B cell (primary cell): Measurements from ENCODE around the gene TSPAN15. TPM values are rescaled to one million over a fixed set of nuclear protein-coding genes. Genes with fewer than 3 reads are reported as not detected.
A peak's percentile ranks its signal among the peaks of the same experiment; 100 is the strongest.

Experiments used
- ATAC-seq: fragments of 200-7000 bp; cut with Tn5 transposase; one replicate; pipeline ENCODE4 v1.10.0; 2021; ENCODE audit warnings: low read depth, mild to moderate bottlenecking, moderate number of reproducible peaks, moderate library complexity
- CTCF ChIA-PET: fragments of 350-600 bp; sonication (Branson Sonifier 250); formaldehyde crosslinking; loops from one replicate; lab custom pipeline; 2021; ENCODE audit warnings: antibody characterized with exemption, inconsistent platforms; lab: Charles Lee
- POLR2A ChIA-PET: fragments of 350-600 bp; sonication (Branson Sonifier 250); formaldehyde crosslinking; loops from one replicate; lab custom pipeline; 2021; ENCODE audit warnings: antibody characterized with exemption; lab: Charles Lee
- DNase-seq: peaks from one replicate; pipeline ENCODE4 v3.0.0; 2013
- H2AFZ ChIP-seq: 2 replicates; pipeline ENCODE4 v1.6.1; 2012; ENCODE audit warnings: mild to moderate bottlenecking, low read depth, low read length; ENCODE audit not compliant: insufficient read depth, poor library complexity, severe bottlenecking
- H3K27ac ChIP-seq, 2 donors: 1 replicate in 1 of 2; 2 replicates in 1 of 2; pipeline ENCODE4 v1.5.1; 2012 to 2013; ENCODE audit warnings: low read length in 2 of 2, mild to moderate bottlenecking in 2 of 2, moderate library complexity in 1 of 2
- H3K27me3 ChIP-seq, 4 experiments: fragments of 200-600 bp in 1 of 4; sonication (generic) in 1 of 4; replicated peaks in 1 of 4; 1 replicate in 2 of 4; 2 replicates in 2 of 4; pipeline versions ENCODE4 v1.6.1 to v1.7.0; 2013 to 2016; ENCODE audit warnings: low read length in 3 of 4, mild to moderate bottlenecking in 2 of 4, mixed read lengths in 1 of 4, moderate library complexity in 1 of 4; ENCODE audit not compliant: insufficient read depth in 4 of 4, control insufficient read depth in 3 of 4; ENCODE audit errors: control extremely low read depth in 1 of 4
- H3K36me3 ChIP-seq, 2 experiments: replicated peaks in 1 of 2; 1 replicate in 1 of 2; 2 replicates in 1 of 2; pipeline versions ENCODE4 v1.6.1 to v1.7.1; 2013; ENCODE audit warnings: low read length in 1 of 2; ENCODE audit not compliant: insufficient read depth in 2 of 2, control insufficient read depth in 1 of 2; ENCODE audit errors: control extremely low read depth in 1 of 2, extremely low read depth in 1 of 2
- H3K4me1 ChIP-seq, 2 donors: fragments of 200-600 bp in 1 of 2; sonication (generic) in 1 of 2; 1 replicate in 1 of 2; 2 replicates in 1 of 2; pipeline versions ENCODE4 v1.5.1 to v1.6.1; 2013 to 2017; ENCODE audit warnings: low read length in 2 of 2; ENCODE audit not compliant: control insufficient read depth in 2 of 2, insufficient read depth in 2 of 2
- H3K4me2 ChIP-seq: replicated peaks from 2 replicates; pipeline ENCODE3; 2012; ENCODE audit warnings: mild to moderate bottlenecking, low read depth, low read length; ENCODE audit not compliant: poor library complexity, severe bottlenecking
- H3K4me3 ChIP-seq, 5 experiments: fragments of 200-600 bp in 1 of 5; sonication (generic) in 1 of 5; 1 replicate in 3 of 5; 2 replicates in 2 of 5; pipeline versions ENCODE4 v1.5.1 to v1.7.0; 2011 to 2016; ENCODE audit warnings: low read length in 4 of 5, mild to moderate bottlenecking in 4 of 5, low read depth in 2 of 5, control low read depth in 1 of 5, moderate library complexity in 1 of 5; ENCODE audit not compliant: insufficient read depth in 1 of 5; ENCODE audit errors: control extremely low read depth in 1 of 5, extremely low read depth in 1 of 5
- H3K79me2 ChIP-seq: fragments of 200-600 bp; sonication (generic); one replicate; pipeline ENCODE4 v1.6.0; 2016; ENCODE audit warnings: low read length; ENCODE audit not compliant: control insufficient read depth, insufficient read depth
- H3K9ac ChIP-seq: fragments of 200-600 bp; sonication (generic); 2 replicates; pipeline ENCODE4 v1.6.1; 2017; ENCODE audit warnings: mild to moderate bottlenecking, low read length, moderate library complexity
- H3K9me3 ChIP-seq, 3 donors: one replicate each; pipeline versions ENCODE4 v1.6.1 to v1.7.1; 2013; ENCODE audit warnings: low read length in 2 of 3; ENCODE audit not compliant: control insufficient read depth in 2 of 3, insufficient read depth in 1 of 3; ENCODE audit errors: control extremely low read depth in 1 of 3
- H4K20me1 ChIP-seq: 2 replicates; pipeline ENCODE4 v1.6.0; 2012; ENCODE audit warnings: mild to moderate bottlenecking, low read length; ENCODE audit not compliant: insufficient read depth, control insufficient read depth, poor library complexity, severe bottlenecking
- H3K27ac Mint-ChIP-seq: one replicate; pipeline ENCODE4 v1.8.0; 2021; ENCODE audit warnings: mixed read lengths
- H3K27me3 Mint-ChIP-seq: one replicate; pipeline ENCODE4 v1.8.0; 2021; ENCODE audit warnings: mixed read lengths
- H3K4me1 Mint-ChIP-seq: one replicate; pipeline ENCODE4 v1.8.0; 2021; ENCODE audit warnings: mixed read lengths
- H3K4me3 Mint-ChIP-seq: one replicate; pipeline ENCODE4 v1.8.0; 2021; ENCODE audit warnings: mixed read lengths
- H3K9me3 Mint-ChIP-seq: one replicate; pipeline ENCODE4 v1.8.0; 2022; ENCODE audit warnings: mixed read lengths; ENCODE audit not compliant: insufficient read depth
- EZH2 ChIP-seq: IDR thresholded peaks from 2 replicates; pipeline ENCODE4 v1.6.1; 2012; ENCODE audit warnings: borderline replicate concordance, low read depth, mild to moderate bottlenecking, moderate library complexity, low read length; ENCODE audit not compliant: insufficient read depth, poor library complexity, severe bottlenecking
- WGBS: methylation state at CpG from one replicate; pipeline ENCODE4 v1.1.5; 2013; ENCODE audit warnings: missing lambda C conversion rate; ENCODE audit not compliant: insufficient coverage; 5-methylcytosine and 5-hydroxymethylcytosine counted together
- intact Hi-C: fragments of 100-400 bp; cut with micrococcal nuclease; formaldehyde crosslinking; loops from one replicate; pipeline ENCODE4 v1.10.0; 2022
- polyA plus RNA-seq: library from polyadenylated mRNA; depleted of rRNA; stranded (reverse); fragments of >200 nt; gene quantifications from 2 replicates; pipeline ENCODE4 v1.2.3, GENCODE V29; 2012
- total RNA-seq, 2 donors: library from RNA; stranded (reverse); fragments of 120-200 nt in 1 of 2; gene quantifications; 1 replicate in 1 of 2; 2 replicates in 1 of 2; pipeline versions ENCODE4 v1.2.3 to v1.2.4, GENCODE V29; 2013 to 2022
- TF ChIP-seq, protein P1 (sequence below): fragments of 200-600 bp; IDR thresholded peaks from one replicate; pipeline ENCODE4 v1.8.0; 2022; ENCODE audit warnings: antibody characterized with exemption, mild to moderate bottlenecking

The TSPAN15 gene
- total and polyA plus RNA-seq, 2 donors (not counting 1 experiment from before 2014, with no cell fraction given) = 0.13 to 0.52 TPM

GRCh38 chr10:69516316-69516715, 65.1 kb downstream of the TSPAN15 start:
- Histone ChIP-seq H3K9me3 (no peaks in the 10 kb centered on the region), H3K27me3 (peaks cover 0 to 29% (median 8%) of the 10 kb centered on the region in 4 experiments), H4K20me1 (no peaks in the 10 kb centered on the region), H2AFZ (no peak overlapping the region), H3K4me2 (no peak overlapping the region), H3K4me3 (no peak overlapping the region), H3K36me3 (no peaks in the 10 kb centered on the region), H3K4me1 (no peaks in the 10 kb centered on the region), H3K79me2 (no peaks in the 10 kb centered on the region), H3K9ac (no peak overlapping the region), H3K27ac (no peak overlapping the region)
- no peak for TF ChIP-seq EZH2
- TF ChIP-seq, protein P1, sequence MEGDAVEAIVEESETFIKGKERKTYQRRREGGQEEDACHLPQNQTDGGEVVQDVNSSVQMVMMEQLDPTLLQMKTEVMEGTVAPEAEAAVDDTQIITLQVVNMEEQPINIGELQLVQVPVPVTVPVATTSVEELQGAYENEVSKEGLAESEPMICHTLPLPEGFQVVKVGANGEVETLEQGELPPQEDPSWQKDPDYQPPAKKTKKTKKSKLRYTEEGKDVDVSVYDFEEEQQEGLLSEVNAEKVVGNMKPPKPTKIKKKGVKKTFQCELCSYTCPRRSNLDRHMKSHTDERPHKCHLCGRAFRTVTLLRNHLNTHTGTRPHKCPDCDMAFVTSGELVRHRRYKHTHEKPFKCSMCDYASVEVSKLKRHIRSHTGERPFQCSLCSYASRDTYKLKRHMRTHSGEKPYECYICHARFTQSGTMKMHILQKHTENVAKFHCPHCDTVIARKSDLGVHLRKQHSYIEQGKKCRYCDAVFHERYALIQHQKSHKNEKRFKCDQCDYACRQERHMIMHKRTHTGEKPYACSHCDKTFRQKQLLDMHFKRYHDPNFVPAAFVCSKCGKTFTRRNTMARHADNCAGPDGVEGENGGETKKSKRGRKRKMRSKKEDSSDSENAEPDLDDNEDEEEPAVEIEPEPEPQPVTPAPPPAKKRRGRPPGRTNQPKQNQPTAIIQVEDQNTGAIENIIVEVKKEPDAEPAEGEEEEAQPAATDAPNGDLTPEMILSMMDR = no peak
- no peaks in the 10 kb centered on the region for H3K4me1 Mint-ChIP-seq
- DNase-seq (peak; percentile 22), ATAC-seq (no peak)
- CTCF ChIA-PET = interaction anchor here (0.6 to 6.0 kb wide), 7 partner anchors 9 to 848 kb away, joined by 3 to 120 read pairs (median 6); no protein-coding TSS in a partner anchor
- no peaks in the 10 kb centered on the region for H3K9me3 Mint-ChIP-seq
- no peak overlapping the region for H3K27ac Mint-ChIP-seq
- WGBS = 20% methylated on average over 2 of the region's 3 CpGs
- H3K4me3 Mint-ChIP-seq = no peak overlapping the region
- H3K27me3 Mint-ChIP-seq = peaks cover 46% of the 10 kb centered on the region
- POLR2A ChIA-PET = no interaction called here
- intact Hi-C loops = no loop called here

DNA sequence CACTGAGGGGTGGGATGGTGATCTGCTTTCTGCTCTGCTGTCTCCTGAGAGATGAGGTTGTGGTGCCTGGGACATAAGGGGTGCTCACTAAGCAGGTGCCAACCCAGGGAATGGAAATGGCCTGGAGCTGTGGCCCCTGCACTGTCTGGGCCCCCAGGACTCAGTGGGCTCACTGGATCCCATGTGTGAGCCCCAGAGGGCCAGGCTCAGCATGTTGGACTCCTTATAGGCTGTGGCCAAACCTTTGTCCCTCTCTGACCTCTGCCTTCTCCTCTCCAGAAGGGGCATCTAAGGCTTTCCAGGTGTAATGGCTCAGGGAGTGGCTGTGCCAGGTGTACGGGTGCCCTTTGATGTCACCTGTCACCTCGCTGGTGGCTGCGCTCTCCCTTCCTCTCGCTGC, 65.5 kb downstream of the TSPAN15 start:
- Mint-ChIP-seq H3K27ac (no peak overlapping the region), H3K4me1 (no peaks in the 10 kb centered on the region), H3K27me3 (peaks cover 44% of the 10 kb centered on the region), H3K9me3 (no peaks in the 10 kb centered on the region), H3K4me3 (no peak overlapping the region)
- ChIA-PET CTCF (interaction anchor here (0.6 to 6.0 kb wide), 3 partner anchors 10 to 173 kb away, joined by 6 to 120 read pairs (median 11); no protein-coding TSS in a partner anchor), POLR2A (no interaction called here)
- Histone ChIP-seq H3K27me3 (peaks cover 0 to 29% (median 8%) of the 10 kb centered on the region in 4 experiments), H4K20me1 (no peaks in the 10 kb centered on the region), H3K4me1 (no peaks in the 10 kb centered on the region), H3K9me3 (no peaks in the 10 kb centered on the region), H3K27ac (no peak overlapping the region), H3K9ac (no peak overlapping the region), H3K4me2 (no peak overlapping the region), H2AFZ (no peak overlapping the region), H3K36me3 (no peaks in the 10 kb centered on the region), H3K79me2 (no peaks in the 10 kb centered on the region), H3K4me3 (no peak overlapping the region)
- TF ChIP-seq, protein P1 = no peak
- no peak for TF ChIP-seq EZH2
- intact Hi-C loops = no loop called here
- DNase-seq (no peak), ATAC-seq (no peak)
- WGBS = 87% methylated on average over 4 of the region's 4 CpGs
